H1 (cell line): ENCODE measurements around the gene TSPAN9. TPM values are rescaled to one million over a fixed set of nuclear protein-coding genes. Genes with fewer than 3 reads are reported as not detected.

ENCODE experiments used
- polyA plus RNA-seq, 7 experiments: library from polyadenylated mRNA; depleted of rRNA in 3 of 7; stranded (reverse) in 5 of 7; unstranded in 2 of 7; fragments of >200 nt in 5 of 7; fragments of 200-250 nt in 2 of 7; gene quantifications; 1 replicate in 5 of 7; 2 replicates in 1 of 7; 4 replicates in 1 of 7; pipeline versions ENCODE4 v1.2.1 to v1.2.3, GENCODE V29; 2011 to 2013; ENCODE audit warnings: missing spikeins in 2 of 7, mixed read lengths in 2 of 7
- total RNA-seq: library from RNA; stranded (reverse); fragmentation: NEBNext Ultra II Directional; extraction: Animal tissue kit (Norgen Biotek cat#: 25700); gene quantifications from 2 replicates; pipeline ENCODE4 v1.2.1, GENCODE V29; 2021
- TF ChIP-seq, protein P1 (sequence below): fragments of 300-600 bp; sonication (generic); IDR thresholded peaks from 2 replicates; pipeline ENCODE4 v1.7.1; 2012; ENCODE audit warnings: low read length, moderate library complexity, mild to moderate bottlenecking, inconsistent platforms; ENCODE audit not compliant: insufficient replicate concordance

TSPAN9 gene
- total and polyA plus RNA-seq, 2 of the 8 experiments (the other 6 are each of a cell fraction or from before 2014, with no cell fraction given): 11.5 to 29.1 TPM

DNA sequence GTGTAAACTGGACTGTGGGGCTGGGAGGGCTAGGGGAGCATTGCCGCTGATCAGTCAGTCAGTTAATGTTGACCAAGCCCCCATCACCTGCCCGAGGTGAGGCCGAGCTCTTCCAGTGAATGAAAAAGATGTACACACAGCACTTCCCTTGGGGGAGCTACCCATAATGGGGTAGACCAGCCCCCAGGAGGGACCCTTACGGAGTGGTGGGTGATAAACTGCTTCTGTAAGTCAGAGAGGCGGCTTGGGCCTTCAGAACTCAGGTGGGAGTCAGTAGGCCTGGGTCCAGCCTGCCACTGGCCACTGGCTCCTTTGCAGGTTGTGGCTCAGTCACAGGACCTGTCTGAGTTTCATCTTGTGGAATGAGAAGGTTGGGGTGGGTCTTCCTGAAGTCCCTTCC is 43.5 kb downstream of the TSPAN9 start (continued):
- TF ChIP-seq, protein P1, sequence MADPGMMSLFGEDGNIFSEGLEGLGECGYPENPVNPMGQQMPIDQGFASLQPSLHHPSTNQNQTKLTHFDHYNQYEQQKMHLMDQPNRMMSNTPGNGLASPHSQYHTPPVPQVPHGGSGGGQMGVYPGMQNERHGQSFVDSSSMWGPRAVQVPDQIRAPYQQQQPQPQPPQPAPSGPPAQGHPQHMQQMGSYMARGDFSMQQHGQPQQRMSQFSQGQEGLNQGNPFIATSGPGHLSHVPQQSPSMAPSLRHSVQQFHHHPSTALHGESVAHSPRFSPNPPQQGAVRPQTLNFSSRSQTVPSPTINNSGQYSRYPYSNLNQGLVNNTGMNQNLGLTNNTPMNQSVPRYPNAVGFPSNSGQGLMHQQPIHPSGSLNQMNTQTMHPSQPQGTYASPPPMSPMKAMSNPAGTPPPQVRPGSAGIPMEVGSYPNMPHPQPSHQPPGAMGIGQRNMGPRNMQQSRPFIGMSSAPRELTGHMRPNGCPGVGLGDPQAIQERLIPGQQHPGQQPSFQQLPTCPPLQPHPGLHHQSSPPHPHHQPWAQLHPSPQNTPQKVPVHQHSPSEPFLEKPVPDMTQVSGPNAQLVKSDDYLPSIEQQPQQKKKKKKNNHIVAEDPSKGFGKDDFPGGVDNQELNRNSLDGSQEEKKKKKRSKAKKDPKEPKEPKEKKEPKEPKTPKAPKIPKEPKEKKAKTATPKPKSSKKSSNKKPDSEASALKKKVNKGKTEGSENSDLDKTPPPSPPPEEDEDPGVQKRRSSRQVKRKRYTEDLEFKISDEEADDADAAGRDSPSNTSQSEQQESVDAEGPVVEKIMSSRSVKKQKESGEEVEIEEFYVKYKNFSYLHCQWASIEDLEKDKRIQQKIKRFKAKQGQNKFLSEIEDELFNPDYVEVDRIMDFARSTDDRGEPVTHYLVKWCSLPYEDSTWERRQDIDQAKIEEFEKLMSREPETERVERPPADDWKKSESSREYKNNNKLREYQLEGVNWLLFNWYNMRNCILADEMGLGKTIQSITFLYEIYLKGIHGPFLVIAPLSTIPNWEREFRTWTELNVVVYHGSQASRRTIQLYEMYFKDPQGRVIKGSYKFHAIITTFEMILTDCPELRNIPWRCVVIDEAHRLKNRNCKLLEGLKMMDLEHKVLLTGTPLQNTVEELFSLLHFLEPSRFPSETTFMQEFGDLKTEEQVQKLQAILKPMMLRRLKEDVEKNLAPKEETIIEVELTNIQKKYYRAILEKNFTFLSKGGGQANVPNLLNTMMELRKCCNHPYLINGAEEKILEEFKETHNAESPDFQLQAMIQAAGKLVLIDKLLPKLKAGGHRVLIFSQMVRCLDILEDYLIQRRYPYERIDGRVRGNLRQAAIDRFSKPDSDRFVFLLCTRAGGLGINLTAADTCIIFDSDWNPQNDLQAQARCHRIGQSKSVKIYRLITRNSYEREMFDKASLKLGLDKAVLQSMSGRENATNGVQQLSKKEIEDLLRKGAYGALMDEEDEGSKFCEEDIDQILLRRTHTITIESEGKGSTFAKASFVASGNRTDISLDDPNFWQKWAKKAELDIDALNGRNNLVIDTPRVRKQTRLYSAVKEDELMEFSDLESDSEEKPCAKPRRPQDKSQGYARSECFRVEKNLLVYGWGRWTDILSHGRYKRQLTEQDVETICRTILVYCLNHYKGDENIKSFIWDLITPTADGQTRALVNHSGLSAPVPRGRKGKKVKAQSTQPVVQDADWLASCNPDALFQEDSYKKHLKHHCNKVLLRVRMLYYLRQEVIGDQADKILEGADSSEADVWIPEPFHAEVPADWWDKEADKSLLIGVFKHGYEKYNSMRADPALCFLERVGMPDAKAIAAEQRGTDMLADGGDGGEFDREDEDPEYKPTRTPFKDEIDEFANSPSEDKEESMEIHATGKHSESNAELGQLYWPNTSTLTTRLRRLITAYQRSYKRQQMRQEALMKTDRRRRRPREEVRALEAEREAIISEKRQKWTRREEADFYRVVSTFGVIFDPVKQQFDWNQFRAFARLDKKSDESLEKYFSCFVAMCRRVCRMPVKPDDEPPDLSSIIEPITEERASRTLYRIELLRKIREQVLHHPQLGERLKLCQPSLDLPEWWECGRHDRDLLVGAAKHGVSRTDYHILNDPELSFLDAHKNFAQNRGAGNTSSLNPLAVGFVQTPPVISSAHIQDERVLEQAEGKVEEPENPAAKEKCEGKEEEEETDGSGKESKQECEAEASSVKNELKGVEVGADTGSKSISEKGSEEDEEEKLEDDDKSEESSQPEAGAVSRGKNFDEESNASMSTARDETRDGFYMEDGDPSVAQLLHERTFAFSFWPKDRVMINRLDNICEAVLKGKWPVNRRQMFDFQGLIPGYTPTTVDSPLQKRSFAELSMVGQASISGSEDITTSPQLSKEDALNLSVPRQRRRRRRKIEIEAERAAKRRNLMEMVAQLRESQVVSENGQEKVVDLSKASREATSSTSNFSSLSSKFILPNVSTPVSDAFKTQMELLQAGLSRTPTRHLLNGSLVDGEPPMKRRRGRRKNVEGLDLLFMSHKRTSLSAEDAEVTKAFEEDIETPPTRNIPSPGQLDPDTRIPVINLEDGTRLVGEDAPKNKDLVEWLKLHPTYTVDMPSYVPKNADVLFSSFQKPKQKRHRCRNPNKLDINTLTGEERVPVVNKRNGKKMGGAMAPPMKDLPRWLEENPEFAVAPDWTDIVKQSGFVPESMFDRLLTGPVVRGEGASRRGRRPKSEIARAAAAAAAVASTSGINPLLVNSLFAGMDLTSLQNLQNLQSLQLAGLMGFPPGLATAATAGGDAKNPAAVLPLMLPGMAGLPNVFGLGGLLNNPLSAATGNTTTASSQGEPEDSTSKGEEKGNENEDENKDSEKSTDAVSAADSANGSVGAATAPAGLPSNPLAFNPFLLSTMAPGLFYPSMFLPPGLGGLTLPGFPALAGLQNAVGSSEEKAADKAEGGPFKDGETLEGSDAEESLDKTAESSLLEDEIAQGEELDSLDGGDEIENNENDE: no peak
- TF ChIP-seq, all 59 proteins: peak for 0
